Upper lobe of left lung (tissue), 4 donors: ENCODE data around the gene TCEANC2.
"Not testable (repeated sequence)": the region's sequence is repeated elsewhere in the genome, so short reads cannot be mapped to it uniquely, and the experiment has no call there.

Experiments
- CTCF ChIP-seq, 6 experiments: fragments of 450-650 bp in 4 of 6; fragments of 200-600 bp in 2 of 6; sonication (generic) in 2 of 6; IDR thresholded peaks; one replicate each; pipeline ENCODE4 v1.5.1; 2016 to 2019; ENCODE audit warnings: antibody characterized with exemption in 6 of 6
- EP300 ChIP-seq, 4 donors: sonication (generic); formaldehyde crosslinking; IDR thresholded peaks; one replicate each; pipeline ENCODE4 v1.5.1; 2017; ENCODE audit warnings: antibody characterized with exemption in 4 of 4, control low read depth in 2 of 4
- POLR2A ChIP-seq, 4 donors: fragments of 450-650 bp; IDR thresholded peaks; one replicate each; pipeline ENCODE4 v1.5.1; 2016 to 2017; ENCODE audit warnings: antibody characterized with exemption in 4 of 4, mild to moderate bottlenecking in 2 of 4
- POLR2AphosphoS5 ChIP-seq, 2 donors: sonication (generic); formaldehyde crosslinking; IDR thresholded peaks; one replicate each; pipeline ENCODE4 v1.5.1; 2017; ENCODE audit warnings: antibody characterized with exemption in 2 of 2

- TF ChIP-seq CTCF, EP300, POLR2A, POLR2AphosphoS5 (IDR thresholded peaks at IDR 0.05): not testable (repeated sequence)
Measured at GRCh38 chr1:54104613-54105012, 51.2 kb downstream of the TCEANC2 start.
